ENCODE data around the gene NUDT17. TPM values are rescaled to one million over a fixed set of nuclear protein-coding genes. Genes with fewer than 3 reads are reported as not detected.

NUDT17 gene, protein sequence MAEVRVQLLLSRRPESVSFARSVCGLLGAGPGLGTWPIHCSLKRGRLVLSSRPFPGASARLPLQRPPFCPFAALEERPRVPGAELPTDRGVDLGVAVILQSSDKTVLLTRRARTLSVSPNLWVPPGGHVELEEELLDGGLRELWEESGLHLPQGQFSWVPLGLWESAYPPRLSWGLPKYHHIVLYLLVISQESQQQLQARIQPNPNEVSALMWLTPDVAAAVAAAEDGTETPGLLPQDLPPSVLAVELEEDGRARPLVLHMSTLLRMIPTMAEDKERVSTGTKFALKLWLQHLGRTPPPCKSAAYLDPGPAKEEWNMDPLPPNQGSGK
- 4.9 to 6.5 TPM (median 5.8 TPM) in 5 replicates for total RNA-seq (2022; extraction: Qiagen RNA extraction; ENCODE audit: low read depth)

GRCh38 chr1:145845514-145846161, at the start of gene NUDT17:
Gene NUDT17, plus strand, starts transcription at chr1:145845630. Its CDS starts 11 bp downstream, at chr1:145845641.

DNA sequence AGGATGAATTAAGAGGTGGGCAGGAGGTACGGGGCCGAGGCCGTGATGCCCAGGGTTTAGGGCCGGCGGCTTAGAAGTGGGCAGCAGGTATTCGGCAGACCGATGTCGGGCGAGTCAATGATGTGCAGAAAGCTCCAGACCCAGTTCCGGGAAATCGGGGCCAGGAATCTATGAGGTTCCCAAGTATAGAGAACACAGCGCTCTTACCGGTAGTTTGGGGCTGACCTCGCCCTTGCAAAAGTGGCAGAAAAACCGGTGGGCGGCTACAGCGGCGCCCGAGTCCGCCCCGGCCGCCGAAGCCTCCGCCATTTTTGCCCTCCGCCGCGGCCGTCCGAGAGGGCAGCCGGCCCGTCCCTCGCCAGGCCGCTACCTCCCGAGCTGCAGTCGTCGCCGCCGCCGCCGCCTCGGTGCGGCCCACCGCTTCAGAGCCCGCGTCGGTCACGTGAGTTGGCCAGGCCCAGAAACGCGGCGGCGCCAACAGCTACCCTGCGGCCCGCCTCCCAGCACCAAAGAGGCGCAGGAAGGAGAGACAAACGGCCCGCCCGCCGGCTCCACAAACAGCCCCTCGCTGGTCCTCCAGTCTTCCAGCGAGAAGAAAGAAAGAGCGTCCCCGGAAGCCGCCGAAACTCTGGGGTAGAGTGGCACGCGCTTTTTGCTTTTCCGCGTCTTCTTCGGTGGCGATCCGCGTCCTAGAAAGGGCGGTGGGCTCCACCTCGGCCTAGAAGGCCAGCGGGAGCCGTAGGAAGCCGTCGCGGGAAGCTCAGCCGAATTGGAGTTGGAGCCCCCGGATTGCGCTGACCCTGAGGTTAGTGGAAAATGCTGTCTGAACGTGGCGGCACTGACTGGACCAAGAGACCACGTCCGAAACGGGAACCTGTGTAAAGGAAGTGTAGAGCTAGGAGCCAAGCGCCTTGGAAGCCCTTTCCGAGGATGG, 21.6 kb upstream of the NUDT17 start, which contains the start of the genes POLR3C and RNF115:
Gene POLR3C (plus strand): TSS at position 636 of the 934 bp plus-strand sequence. CDS start 1,577 bp downstream, outside the sequence.
Gene RNF115 (minus strand): TSS at position 531 of the 934 bp plus-strand sequence. CDS start 222 bp downstream, at position 309.

DNA sequence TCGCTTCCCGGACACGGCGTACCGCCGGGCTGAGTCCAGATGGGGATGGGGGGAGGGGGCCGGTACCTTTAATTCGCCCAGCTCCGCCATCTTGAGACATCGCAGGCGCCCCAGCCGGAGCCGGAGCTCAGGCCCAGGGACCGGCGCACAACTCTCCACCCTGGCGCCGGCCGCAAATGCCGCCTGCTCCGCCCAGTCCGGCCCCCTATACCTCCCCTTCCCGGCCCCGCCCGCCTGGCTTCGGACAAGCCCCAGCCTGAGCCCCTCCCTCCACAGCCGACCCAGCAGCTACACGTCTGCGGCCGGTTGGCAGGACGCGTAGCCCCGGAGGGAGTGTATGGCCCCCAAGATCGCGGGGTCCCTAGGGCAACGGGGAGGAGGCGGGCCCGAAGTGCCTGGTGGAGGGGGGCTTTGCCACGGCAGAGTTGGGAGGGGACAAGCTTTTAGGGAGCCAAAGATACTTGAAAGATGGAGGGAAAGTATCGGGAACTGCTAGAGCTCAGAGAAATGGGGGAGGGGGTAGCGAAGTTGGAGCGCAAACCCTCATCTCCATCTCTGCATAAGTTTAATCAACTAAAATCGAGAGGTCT, 13.6 kb downstream of the NUDT17 start, which contains the start of gene PIAS3:
Gene PIAS3 (minus strand): TSS at position 181 of the 590 bp plus-strand sequence. CDS start 91 bp downstream, at position 90.

GRCh38 chr1:145885738-145886287, 40.4 kb downstream of the NUDT17 start, which contains the start of gene ANKRD35:
Gene ANKRD35, minus strand, starts transcription at chr1:145885866. Its CDS starts 108 bp downstream, at chr1:145885758.

Other genes starting within 250 kb of the NUDT17 start
- gene GPR89A, start 237.6 kb upstream of the NUDT17 start, total RNA-seq (2022; extraction: Qiagen RNA extraction; ENCODE audit: low read depth), result 14.5 to 18.2 TPM (median 17.2 TPM) in 5 replicates
- 0.56 to 1.0 TPM (median 0.70 TPM) in 5 replicates for gene PDZK1, start 138.3 kb upstream of the NUDT17 start, total RNA-seq (2022; extraction: Qiagen RNA extraction; ENCODE audit: low read depth)
- gene CD160, start 126.1 kb upstream of the NUDT17 start, total RNA-seq (2022; extraction: Qiagen RNA extraction; ENCODE audit: low read depth), result not detected in 5 replicates
- 7.6 to 13.2 TPM (median 11.4 TPM) in 5 replicates for gene RNF115, start 21.5 kb upstream of the NUDT17 start, total RNA-seq (2022; extraction: Qiagen RNA extraction; ENCODE audit: low read depth)
- 35.1 to 37.2 TPM (median 36.4 TPM) in 5 replicates for gene POLR3C, start 21.4 kb upstream of the NUDT17 start, total RNA-seq (2022; extraction: Qiagen RNA extraction; ENCODE audit: low read depth)
- gene PIAS3, start 13.5 kb downstream of the NUDT17 start, total RNA-seq (2022; extraction: Qiagen RNA extraction; ENCODE audit: low read depth), result 21.7 to 28.0 TPM (median 24.6 TPM) in 5 replicates
- not detected in 5 replicates for gene ANKRD35, start 40.2 kb downstream of the NUDT17 start, total RNA-seq (2022; extraction: Qiagen RNA extraction; ENCODE audit: low read depth)
- gene ITGA10, start 64.4 kb downstream of the NUDT17 start, total RNA-seq (2022; extraction: Qiagen RNA extraction; ENCODE audit: low read depth), result 0.29 to 0.37 TPM (median 0.36 TPM) in 5 replicates
- 21.3 to 26.2 TPM (median 23.2 TPM) in 5 replicates for gene PEX11B, start 73.1 kb downstream of the NUDT17 start, total RNA-seq (2022; extraction: Qiagen RNA extraction; ENCODE audit: low read depth)
- 184 to 223 TPM (median 198 TPM) in 5 replicates for gene RBM8A, start 81.9 kb downstream of the NUDT17 start, total RNA-seq (2022; extraction: Qiagen RNA extraction; ENCODE audit: low read depth)
- gene LIX1L, start 112.4 kb downstream of the NUDT17 start, total RNA-seq (2022; extraction: Qiagen RNA extraction; ENCODE audit: low read depth), result 8.6 to 10.5 TPM (median 9.9 TPM) in 5 replicates
- 0.17 to 0.69 TPM (median 0.23 TPM) in 5 replicates for gene ANKRD34A, start 118.9 kb downstream of the NUDT17 start, total RNA-seq (2022; extraction: Qiagen RNA extraction; ENCODE audit: low read depth)
- gene POLR3GL, start 119.1 kb downstream of the NUDT17 start, total RNA-seq (2022; extraction: Qiagen RNA extraction; ENCODE audit: low read depth), result 9.0 to 9.6 TPM (median 9.2 TPM) in 5 replicates
- 0.11 to 0.26 TPM (median 0.13 TPM) in 5 replicates for gene TXNIP, start 150.9 kb downstream of the NUDT17 start, total RNA-seq (2022; extraction: Qiagen RNA extraction; ENCODE audit: low read depth)
- gene HJV, start 176.1 kb downstream of the NUDT17 start, total RNA-seq (2022; extraction: Qiagen RNA extraction; ENCODE audit: low read depth), result not detected in 5 replicates

All from A549 treated with DMSO at 1 μM for 4 hours (cell line).